HG03025 (cell line): ENCODE measurements around the gene TPSAB1.
"Not testable (repeated sequence)": the region's sequence is repeated elsewhere in the genome, so short reads cannot be mapped to it uniquely, and the experiment has no call there.

Source experiments
- ATAC-seq: cut with Tn5 transposase; IDR thresholded peaks from one replicate; pipeline ENCODE4 v1.9.1; 2021; ENCODE audit warnings: mild to moderate bottlenecking, moderate library complexity; ENCODE audit not compliant: unreplicated experiment, low FRiP score

TPSAB1 gene

DNA sequence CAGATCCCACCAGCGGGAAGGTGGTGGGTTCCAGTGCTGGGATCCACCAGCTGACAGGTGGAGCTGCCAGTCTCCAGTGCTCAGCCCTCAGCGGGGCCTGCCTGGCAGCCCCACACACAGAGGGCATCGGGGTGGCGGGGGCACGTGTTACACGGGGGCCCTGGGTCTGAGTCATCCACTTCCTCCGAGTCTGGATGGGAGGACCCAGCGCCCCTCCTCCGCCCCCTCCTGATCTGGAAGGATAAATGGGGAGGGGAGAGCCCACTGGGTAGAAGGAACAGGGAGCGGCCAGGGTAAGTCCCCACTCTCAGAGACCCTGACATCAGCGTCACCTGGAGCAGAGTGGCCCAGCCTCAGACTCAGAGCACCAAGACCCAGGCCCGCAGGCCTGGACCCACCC is at the start of gene TPSAB1:
TPSAB1 (plus strand) TSS at position 270 of the 400 bp plus-strand sequence. CDS start 234 bp downstream, outside the sequence.
- ATAC-seq = not testable (repeated sequence)

DNA sequence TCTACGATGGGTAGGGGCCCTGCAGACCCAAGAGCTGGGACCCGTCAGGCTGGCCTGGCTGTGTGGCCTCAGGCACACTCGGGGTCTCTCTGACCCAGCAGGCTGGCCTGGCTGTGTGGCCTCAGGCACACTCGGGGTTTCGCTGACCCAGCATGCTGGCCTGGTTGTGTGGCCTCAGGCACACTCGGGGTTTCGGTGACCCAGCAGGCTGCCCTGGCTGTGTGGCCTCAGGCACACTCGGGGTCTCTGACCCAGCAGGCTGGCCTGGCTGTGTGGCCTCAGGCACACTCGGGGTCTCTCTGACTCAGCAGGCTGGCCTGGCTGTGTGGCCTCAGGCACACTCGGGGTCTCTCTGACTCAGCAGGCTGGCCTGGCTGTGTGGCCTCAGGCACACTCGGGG is 49.7 kb upstream of the TPSAB1 start:
- ATAC-seq = not testable (repeated sequence)

DNA sequence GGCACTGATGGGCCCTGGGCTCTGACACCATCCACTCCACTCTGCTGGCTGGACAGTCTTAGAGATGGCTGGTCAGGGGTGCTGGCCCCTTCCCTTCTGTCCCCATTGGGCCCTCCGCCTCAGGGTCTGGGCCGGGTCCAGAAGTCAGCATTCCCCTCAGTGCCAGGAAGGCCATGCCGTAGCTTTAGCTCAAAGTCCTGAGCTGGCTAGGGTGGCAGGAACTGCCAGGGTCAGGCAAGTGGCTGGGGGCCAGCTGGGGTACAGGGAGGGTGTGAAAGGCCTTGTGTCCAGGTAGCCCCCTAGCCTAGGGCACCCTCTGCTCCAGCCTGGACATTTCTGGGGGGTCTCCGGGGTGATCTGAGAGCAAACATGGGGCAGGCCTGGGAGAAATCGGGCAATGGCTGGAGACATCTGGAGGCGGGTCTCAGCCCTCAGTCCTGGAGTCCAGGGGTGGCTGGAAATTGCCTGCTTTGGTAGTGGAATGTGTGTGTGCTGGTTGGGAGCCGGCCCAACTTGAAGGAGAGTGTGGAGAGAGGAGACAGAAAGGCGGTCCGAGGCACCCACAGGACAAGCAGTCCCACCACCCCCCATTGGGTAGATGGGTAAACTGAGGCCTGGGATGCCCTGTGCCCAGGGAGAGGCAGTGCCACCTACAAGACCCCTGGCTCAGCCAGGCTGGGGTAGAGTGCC is 48.0 kb upstream of the TPSAB1 start:
- ATAC-seq = no peak

DNA sequence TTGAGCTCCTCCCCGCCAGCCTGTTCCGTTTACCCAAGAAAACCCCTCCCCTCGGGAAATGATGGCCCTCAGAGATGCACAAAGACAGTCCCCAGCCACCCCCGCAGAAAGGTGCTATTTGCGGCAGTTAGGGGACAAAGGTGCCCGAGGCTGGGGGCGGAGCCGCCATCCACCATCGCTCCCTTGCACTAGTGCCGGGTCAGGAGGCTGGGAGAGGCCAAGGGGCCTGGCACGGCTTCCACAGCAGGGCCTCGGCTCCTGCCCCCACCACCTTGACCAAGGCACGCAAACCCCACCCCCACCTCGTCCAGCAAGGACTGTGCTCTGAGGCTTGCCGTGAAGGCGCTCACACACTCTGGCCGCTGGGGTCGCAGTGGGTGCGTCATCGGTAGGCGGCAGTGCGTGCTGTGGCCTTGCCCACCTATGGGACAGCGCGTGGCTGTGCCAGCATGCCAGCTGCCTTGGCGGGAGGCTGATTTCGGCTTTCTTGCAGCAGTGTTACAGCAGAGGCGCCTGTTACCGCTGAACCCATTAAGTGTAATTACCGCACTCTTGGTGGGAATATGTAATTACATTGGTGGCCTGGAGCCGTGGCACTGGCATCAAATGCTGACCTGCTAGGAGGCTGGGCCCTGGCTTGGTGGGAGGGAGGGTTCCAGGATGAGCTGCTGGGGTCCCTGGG is 47.2 kb upstream of the TPSAB1 start:
- no peak for ATAC-seq

DNA sequence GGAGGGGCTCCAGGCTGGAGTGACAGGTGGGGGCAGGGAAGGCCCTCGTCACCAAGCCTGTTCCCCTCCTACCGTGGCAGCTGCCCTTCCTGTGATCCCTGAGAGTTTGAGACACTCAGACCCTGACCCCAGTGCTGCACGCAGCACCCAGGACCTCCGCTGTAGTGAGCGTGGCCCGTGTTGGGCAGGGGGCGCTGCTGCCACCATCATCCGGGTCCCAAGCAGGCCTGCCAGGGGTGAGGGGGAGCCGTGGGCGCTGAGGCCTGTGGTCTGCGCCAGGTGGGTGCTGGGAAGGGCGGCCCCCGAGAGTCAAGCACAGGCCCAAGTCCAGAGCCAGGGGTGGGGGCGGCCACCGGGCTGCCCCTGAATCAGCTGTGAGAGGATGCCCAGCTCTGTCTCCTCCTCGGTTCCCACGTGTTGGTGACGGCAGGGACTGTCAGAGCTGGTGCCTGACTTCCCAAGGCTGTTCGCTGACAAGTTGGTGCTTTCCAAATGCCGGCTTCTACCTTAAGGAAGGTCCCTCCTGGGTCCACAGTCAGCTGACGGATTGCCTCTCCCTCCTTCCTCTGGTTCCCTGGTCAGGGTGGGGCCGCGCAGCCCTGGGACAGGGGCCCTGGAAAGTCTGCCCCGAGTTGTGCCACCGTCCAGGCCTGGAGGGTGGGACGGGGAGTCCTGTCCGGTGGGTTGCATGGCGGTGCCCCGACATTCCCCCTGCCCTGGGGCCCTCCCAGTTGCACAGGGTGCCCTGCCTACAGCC is 46.5 kb upstream of the TPSAB1 start:
- ATAC-seq = no peak

DNA sequence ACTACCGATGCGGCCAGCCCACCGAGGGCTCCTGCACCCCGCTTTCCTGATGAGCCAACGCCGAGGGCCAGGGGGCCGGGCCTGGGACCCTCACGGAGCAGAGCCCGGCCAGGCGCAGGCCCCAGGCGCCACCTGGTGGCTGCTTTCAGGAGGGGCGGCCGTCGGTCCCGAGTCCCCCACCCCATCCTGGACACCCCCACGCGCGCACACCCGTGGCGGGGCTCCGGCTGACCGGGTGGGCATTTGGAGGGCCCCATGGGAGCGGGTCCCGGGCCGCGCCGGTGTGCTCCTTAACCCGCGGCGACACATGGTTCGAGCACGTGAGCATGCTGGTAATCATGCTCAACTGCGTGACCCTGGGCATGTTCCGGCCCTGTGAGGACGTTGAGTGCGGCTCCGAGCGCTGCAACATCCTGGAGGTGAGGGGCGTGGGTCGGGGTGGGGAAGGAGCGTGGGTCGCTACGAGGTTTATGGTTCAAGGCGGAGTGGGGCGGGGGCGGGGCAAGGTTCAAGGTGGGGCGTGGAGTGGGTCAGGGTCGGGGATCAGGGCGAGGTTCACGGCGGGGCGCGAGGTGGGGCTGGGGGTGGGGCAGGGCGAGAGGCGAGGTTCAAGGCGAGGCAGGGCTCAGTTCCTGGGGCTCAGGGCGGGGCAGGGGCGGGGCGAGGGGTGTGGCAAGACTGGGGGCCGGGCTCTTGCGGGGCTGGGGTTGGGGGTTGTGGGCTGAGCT is 45.7 kb upstream of the TPSAB1 start:
- no peak for ATAC-seq

DNA sequence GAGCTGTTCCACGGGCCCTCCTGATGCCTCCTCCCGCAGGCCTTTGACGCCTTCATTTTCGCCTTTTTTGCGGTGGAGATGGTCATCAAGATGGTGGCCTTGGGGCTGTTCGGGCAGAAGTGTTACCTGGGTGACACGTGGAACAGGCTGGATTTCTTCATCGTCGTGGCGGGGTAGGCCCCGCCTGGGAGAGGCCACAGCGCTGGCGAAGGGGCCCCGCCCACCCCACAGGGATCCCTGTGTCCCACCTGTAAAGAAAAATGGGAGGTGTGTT is 45.2 kb upstream of the TPSAB1 start:
- ATAC-seq = no peak

DNA sequence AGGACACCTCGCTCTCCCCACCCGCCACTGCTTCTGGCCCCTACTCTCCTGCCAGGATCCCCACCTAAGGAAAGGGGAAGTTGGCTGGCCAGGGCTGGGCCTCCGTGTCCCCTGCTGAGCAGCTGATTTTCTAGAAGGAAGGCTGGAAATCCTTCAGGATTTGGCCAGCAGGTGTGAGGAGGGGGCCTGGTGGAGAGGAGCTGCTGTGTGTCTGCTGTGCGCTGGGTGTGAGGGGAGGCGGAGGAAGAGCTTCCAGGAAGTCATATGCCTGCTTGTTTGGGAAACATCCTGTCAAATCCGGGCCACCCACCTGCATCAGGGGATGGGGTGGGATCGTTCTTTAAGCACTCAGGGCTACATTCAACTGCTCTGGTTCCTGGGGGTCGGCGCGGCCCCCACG is 44.0 kb upstream of the TPSAB1 start:
- ATAC-seq = no peak

DNA sequence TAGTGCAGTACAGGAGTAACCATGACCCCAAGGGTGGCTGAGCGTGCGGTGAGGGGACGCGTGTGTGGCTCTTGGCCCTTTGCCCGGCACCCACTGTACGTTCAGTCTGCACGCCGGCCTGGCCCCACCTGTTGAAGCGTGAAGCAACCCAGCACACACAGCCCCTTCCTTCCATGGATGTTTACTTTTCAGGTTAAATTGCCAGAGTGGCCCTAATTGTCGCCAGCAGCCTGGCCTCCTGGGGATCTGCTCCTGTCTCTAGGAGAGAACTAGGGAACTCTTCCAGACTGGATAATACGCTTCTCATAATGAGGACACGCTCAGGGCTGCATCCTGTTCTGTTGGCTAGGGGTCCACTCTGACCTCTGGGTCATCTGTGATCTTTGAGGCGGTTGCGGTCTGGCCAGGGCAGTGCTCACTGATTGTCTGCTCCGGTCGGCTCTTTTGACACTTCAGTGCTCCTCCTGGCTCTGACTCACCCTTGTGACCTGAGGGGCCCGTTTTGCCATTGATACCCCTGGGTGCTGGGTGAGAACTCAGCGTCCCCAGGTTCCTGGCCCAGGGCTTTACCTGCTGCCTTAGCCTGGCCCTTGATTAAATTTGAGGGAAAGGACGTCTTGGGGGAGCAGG is 43.2 kb upstream of the TPSAB1 start:
- no peak for ATAC-seq

DNA sequence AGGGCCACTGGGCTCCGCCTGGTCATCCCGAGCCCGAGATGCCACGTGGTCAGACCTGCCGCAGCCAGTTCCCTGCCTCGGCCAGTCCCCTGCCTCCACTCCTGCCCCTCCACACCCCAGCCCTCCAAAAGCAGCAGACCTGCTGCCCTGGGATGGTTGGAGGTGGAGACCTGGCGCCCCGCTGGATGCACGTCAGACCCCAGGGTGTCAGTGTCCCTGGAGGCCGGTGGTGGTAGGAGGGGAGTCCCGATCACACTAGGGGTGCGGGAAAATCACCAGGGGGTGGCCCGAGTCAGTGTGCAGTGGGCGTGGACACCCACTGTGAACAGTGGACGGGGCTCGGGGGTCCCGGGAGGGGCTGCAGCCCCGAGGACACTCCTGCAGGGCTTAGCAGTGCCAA is 42.3 kb upstream of the TPSAB1 start:
- no peak for ATAC-seq

DNA sequence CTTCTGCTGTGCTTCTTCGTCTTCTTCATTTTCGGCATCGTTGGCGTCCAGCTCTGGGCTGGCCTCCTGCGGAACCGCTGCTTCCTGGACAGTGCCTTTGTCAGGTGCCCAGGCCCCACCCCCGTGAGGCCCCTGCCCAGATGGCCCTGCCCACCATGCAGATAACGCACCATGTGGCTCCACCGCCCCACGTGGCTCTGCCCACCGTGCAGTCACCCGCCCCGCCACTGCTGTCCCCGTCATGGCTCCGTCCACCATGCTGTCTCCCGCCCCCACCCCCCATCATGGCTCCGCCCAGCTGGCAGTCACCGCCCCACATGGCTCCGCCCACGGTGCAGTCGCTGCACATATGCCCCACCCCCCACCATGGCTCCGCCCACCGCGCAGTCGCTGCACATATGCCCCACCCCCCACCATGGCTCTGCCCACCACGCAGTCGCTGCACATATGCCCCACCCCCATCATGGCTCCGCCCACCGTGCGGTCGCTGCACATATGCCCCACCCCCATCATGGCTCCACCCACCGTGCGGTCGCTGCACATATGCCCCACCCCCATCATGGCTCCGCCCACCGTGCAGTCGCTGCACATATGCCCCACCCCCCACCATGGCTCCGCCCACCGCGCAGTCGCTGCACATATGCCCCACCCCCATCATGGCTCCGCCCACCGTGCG is 41.7 kb upstream of the TPSAB1 start:
- ATAC-seq = not testable (repeated sequence)

DNA sequence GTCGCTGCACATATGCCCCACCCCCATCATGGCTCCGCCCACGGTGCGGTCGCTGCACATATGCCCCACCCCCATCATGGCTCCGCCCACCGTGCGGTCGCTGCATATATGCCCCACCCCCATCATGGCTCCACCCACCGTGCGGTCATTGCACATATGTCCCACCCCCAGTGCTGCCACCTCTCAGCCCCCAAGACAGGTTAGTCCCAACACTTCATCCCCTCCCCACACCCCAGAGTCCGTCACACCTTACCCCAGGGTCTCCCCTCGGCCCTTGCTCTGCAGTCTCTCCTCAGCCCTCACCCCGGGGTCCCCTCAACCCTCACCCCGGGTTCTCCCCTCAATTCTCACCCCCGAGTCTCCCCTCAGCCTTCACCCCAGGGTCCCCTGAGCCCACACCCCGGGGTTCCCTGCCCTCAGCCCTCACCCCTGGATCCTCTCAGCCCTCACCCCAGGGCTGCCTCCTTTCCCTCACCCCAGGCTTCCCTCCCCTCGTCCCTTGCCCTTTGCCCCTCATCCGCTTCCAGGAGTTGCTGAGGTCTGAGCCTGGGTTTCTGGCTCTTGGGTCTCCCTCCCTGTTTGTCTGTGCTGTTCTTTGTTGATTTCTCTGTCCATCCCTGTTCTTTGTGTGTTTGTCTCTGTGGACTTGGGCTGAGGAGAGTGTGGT is 41.0 kb upstream of the TPSAB1 start:
- no peak for ATAC-seq

DNA sequence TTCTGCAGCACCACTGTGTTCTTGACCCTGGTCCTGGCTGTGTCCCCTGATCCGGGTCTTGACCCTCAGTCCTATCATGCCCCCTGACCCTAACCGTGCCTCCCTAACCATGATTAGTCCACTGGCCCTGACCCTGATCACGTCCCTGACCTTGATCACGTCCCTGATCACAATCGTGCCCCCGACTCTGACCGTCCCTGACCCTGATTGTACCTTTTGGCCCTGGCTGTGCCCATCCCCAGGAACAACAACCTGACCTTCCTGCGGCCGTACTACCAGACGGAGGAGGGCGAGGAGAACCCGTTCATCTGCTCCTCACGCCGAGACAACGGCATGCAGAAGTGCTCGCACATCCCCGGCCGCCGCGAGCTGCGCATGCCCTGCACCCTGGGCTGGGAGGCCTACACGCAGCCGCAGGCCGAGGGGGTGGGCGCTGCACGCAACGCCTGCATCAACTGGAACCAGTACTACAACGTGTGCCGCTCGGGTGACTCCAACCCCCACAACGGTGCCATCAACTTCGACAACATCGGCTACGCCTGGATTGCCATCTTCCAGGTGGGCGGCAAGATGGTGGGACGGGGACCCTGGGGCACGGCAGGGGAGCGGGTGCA is 40.4 kb upstream of the TPSAB1 start:
- ATAC-seq = no peak

DNA sequence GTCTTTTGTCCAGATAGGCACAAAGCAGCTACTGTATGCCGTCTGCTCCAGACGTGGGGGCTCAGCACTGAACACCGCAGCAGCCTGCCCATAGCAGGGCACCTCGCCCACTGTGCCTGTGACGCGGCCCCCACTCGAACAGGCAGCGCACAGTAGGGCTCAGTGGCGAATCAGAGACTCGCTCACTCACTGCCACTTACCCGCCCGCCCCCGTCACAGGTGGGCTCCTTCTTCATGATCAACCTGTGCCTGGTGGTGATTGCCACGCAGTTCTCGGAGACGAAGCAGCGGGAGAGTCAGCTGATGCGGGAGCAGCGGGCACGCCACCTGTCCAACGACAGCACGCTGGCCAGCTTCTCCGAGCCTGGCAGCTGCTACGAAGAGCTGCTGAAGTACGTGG is 39.1 kb upstream of the TPSAB1 start:
- ATAC-seq = no peak

DNA sequence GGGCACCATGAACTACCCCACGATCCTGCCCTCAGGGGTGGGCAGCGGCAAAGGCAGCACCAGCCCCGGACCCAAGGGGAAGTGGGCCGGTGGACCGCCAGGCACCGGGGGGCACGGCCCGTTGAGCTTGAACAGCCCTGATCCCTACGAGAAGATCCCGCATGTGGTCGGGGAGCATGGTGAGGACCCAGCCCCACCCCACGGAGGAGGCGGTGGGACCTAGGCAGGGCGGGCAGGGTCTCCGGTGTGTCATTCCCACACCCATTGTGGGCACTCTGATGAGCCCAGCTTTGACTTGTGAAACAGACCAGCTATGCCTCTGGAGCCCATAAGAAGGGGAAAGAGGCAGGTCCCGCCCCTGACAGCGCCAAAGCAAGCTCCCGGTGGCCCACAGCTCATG is 38.2 kb upstream of the TPSAB1 start:
- ATAC-seq = no peak

DNA sequence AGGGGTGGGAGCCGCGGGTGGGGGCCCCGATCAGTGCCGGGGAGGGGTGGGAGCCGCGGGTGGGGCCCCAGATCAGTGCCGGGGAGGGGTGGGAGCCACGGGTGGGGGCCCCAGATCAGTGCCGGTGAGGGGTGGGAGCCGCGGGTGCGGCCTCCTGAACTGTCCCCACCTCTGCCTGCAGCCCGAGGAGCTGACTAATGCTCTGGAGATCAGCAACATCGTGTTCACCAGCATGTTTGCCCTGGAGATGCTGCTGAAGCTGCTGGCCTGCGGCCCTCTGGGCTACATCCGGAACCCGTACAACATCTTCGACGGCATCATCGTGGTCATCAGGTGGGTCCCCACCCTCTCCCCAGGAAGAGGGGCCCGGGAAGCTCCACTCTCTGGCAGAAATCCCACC is 35.6 kb upstream of the TPSAB1 start:
- no peak for ATAC-seq

DNA sequence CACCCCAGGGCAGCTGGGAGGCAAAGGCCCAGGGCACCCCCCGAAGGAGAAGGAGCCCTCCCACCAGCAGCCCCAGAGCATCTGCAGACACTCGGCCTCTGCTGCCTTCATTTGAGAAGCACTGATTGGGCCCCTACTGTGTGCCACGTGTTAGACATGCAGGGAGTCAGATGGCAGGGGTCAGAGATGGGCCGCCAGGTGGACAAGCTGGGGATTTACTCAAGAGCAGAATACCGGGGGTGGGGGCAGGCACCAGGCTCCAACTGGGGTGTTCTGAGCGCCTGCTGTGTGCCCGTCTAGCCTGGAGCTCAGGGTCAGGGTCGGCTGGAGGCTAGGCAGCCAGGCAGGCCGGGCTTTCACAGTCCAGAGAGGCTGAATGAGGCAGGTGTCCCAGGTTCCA is 34.2 kb upstream of the TPSAB1 start:
- ATAC-seq = no peak

DNA sequence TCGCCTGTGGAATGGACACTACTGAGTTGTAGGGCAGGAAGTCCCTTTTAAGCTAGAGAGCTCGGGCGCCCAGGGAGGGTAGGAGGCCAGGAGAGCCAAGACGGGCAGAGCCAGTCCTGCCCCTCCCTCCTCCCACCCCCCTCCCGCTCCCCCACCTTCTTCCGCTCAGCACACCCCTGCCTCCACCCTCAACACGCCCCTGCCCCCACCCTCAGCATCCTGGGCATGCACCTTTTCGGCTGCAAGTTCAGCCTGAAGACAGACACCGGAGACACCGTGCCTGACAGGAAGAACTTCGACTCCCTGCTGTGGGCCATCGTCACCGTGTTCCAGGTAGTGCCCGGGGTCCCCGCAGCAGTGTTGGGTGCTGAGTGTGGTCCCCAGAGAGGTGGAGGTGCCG is 33.7 kb upstream of the TPSAB1 start:
- no peak for ATAC-seq

DNA sequence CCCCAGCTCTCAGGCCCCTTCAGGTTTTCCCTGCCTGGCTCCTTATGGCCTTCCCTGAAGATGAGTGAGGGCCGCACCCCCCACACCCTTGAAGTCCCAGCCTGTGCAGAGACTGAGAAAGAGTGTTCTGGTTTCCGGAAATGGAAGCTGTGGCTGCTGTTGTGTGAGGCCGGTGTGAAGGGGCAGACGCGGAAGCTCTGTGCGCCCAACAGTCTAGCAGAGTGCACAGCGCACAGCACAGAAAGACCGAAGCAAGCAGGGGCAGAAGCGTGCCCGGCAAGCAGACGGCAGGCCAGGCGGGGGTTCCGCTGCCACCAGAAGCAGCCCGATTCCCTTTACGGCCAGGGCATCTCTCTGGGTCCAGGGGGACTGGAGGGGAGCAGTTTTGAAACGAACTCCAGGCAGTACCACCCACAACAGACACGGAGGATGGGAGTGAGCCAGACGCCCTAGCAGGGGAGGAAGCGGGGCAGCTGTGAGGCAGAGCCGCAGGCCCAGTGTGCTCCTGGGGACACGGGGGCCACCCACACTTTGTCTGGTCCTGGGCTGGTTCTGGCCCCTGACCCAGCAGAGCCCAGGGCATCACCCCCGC is 32.2 kb upstream of the TPSAB1 start:
- no peak for ATAC-seq
